A549 (cell line): ENCODE results near the gene ARAP3. TPM values are rescaled to one million over a fixed set of nuclear protein-coding genes. Genes with fewer than 3 reads are reported as not detected.

Source experiments
- ATAC-seq, 2 experiments: fragments of 200-7000 bp in 1 of 2; fragments of >200 bp in 1 of 2; cut with Nextera tagmentation in 1 of 2; cut with Tn5 transposase in 1 of 2; 3 replicates each; pipeline versions ENCODE4 v1.8.0 to v1.9.1; 2018 to 2020; ENCODE audit warnings: mild to moderate bottlenecking in 1 of 2, moderate library complexity in 1 of 2
- CTCF ChIA-PET: fragments of 300-600 bp; sonication (Branson Sonifier 250); formaldehyde crosslinking; extraction: SDS; loops from one replicate; lab custom pipeline; 2021; ENCODE audit warnings: antibody characterized with exemption, inconsistent platforms; lab: Yijun Ruan, JAX
- POLR2A ChIA-PET: fragments of 350-600 bp; formaldehyde crosslinking; extraction: SDS; loops from one replicate; lab custom pipeline; 2021; ENCODE audit warnings: antibody characterized with exemption, inconsistent platforms; lab: Yijun Ruan, JAX
- DNase-seq, 2 experiments: peaks; one replicate each; pipeline versions ENCODE4 v3.0.0 to v3.0.0-alpha.2; 2011 to 2016; ENCODE audit warnings: low read depth in 1 of 2, low spot score in 1 of 2
- FAIRE-seq: peaks from 2 replicates; lab custom pipeline; 2011; peaks lifted over from hg19 to GRCh38; lab: Jason Lieb, UNC
- H3K27ac ChIP-seq, 2 experiments: fragments of >200 bp; sonication (Bioruptor Twin); formaldehyde crosslinking; 3 replicates each; pipeline ENCODE4 v1.5.1; 2016 to 2017
- H3K4me1 ChIP-seq: fragments of >200 bp; sonication (Bioruptor Twin); formaldehyde crosslinking; 3 replicates; pipeline ENCODE4 v1.6.1; 2016
- H3K4me2 ChIP-seq: fragments of >200 bp; sonication (Bioruptor Twin); formaldehyde crosslinking; 3 replicates; pipeline ENCODE4 v1.6.1; 2016
- H3K4me3 ChIP-seq: fragments of >200 bp; sonication (Bioruptor Twin); formaldehyde crosslinking; 3 replicates; pipeline ENCODE4 v1.5.1; 2016
- H3K9me3 ChIP-seq: fragments of >200 bp; sonication (Bioruptor Twin); formaldehyde crosslinking; 3 replicates; pipeline ENCODE4 v1.6.1; 2016
- BHLHE40 ChIP-seq: IDR thresholded peaks from 2 replicates; pipeline ENCODE4 v1.6.1; 2012; ENCODE audit warnings: low read depth, low read length, inconsistent platforms
- EP300 ChIP-seq, 2 experiments: fragments of >200 bp; sonication (Bioruptor Twin); formaldehyde crosslinking; IDR thresholded peaks; 2 replicates in 1 of 2; 3 replicates in 1 of 2; pipeline ENCODE4 v1.6.1; 2016 to 2017
- FOSL2 ChIP-seq, 2 experiments: fragments of 450-650 bp in 1 of 2; fragments of >200 bp in 1 of 2; sonication (Bioruptor Twin) in 1 of 2; formaldehyde crosslinking; IDR thresholded peaks; 2 replicates each; pipeline versions ENCODE4 v1.5.0 to v1.6.1; 2016 to 2020; ENCODE audit warnings: mild to moderate bottlenecking in 1 of 2, moderate library complexity in 1 of 2
- HOXA7 ChIP-seq: fragments of 250-450 bp; sonication (Bioruptor Pico); IDR thresholded peaks from 2 replicates; pipeline ENCODE4 v1.5.0; 2020; ENCODE audit warnings: mild to moderate bottlenecking, moderate library complexity
- HOXB13 ChIP-seq: fragments of 250-450 bp; sonication (Bioruptor Pico); IDR thresholded peaks from 2 replicates; pipeline ENCODE4 v1.5.0; 2020; ENCODE audit warnings: low read depth, mild to moderate bottlenecking, moderate library complexity
- JUN ChIP-seq, 2 experiments: fragments of >200 bp; sonication (Bioruptor Twin); formaldehyde crosslinking; IDR thresholded peaks; 2 replicates in 1 of 2; 3 replicates in 1 of 2; pipeline ENCODE4 v1.6.1; 2016 to 2017
- MYC ChIP-seq: IDR thresholded peaks from 2 replicates; pipeline ENCODE4 v1.6.1; 2012; ENCODE audit warnings: mild to moderate bottlenecking, inconsistent platforms, low read length, improper control_type of control experiment, borderline replicate concordance
- NFE2L2 ChIP-seq: fragments of 150-350 bp; conservative IDR thresholded peaks from 2 replicates; pipeline ENCODE4 v1.6.1; 2014; ENCODE audit warnings: low read length
- NR3C1 ChIP-seq: fragments of >200 bp; sonication (Bioruptor Twin); formaldehyde crosslinking; IDR thresholded peaks from 3 replicates; pipeline ENCODE4 v1.6.1; 2017
- PHF8 ChIP-seq: fragments of 200-600 bp; sonication (generic); IDR thresholded peaks from 2 replicates; pipeline ENCODE4 v1.6.1; 2016; ENCODE audit warnings: low read depth, mild to moderate bottlenecking, antibody characterized with exemption, moderate library complexity, borderline replicate concordance
- POLR2A ChIP-seq: IDR thresholded peaks from 2 replicates; pipeline ENCODE4 v1.6.1; 2012; ENCODE audit warnings: mild to moderate bottlenecking, low read length
- RFX5 ChIP-seq: fragments of 450-650 bp; IDR thresholded peaks from 2 replicates; pipeline ENCODE4 v1.7.1; 2014; ENCODE audit warnings: antibody characterized with exemption, mild to moderate bottlenecking, moderate library complexity
- SREBF2 ChIP-seq: fragments of 450-650 bp; IDR thresholded peaks from 2 replicates; pipeline ENCODE4 v1.6.1; 2014; ENCODE audit warnings: mild to moderate bottlenecking, moderate library complexity
- TFCP2L1 ChIP-seq: fragments of 250-450 bp; sonication (Bioruptor Pico); IDR thresholded peaks from 2 replicates; pipeline ENCODE4 v1.5.0; 2021; ENCODE audit warnings: mild to moderate bottlenecking
- ZC3H11A ChIP-seq: fragments of 450-650 bp; IDR thresholded peaks from 2 replicates; pipeline ENCODE4 v1.6.1; 2014; ENCODE audit warnings: antibody characterized with exemption, mild to moderate bottlenecking
- ZSCAN20 ChIP-seq: fragments of 250-450 bp; sonication (Bioruptor Pico); IDR thresholded peaks from 2 replicates; pipeline ENCODE4 v1.8.0; 2022; ENCODE audit warnings: mild to moderate bottlenecking, moderate library complexity
- WGBS: methylation state at CpG from one replicate; pipeline ENCODE4 v1.1.6; 2017; ENCODE audit errors: missing lambda C conversion rate; 5-methylcytosine and 5-hydroxymethylcytosine counted together
- polyA plus RNA-seq, 4 experiments: library from polyadenylated mRNA; depleted of rRNA in 3 of 4; stranded (reverse); fragments of >200 nt; fragmentation: RNase III in 1 of 4; extraction: RNeasy Plus Mini Kit Qiagen cat#74134 plus additional on column Dnase treatment in 1 of 4; gene quantifications; 2 replicates in 3 of 4; 3 replicates in 1 of 4; pipeline ENCODE4 v1.2.3, GENCODE V29; 2011 to 2017
- TF ChIP-seq, protein P1 (sequence below): fragments of 200-600 bp; sonication (generic); IDR thresholded peaks from 2 replicates; pipeline ENCODE4 v1.6.1; 2016; ENCODE audit warnings: antibody characterized with exemption, mild to moderate bottlenecking, moderate library complexity
- TF ChIP-seq, protein P2 (sequence below): IDR thresholded peaks from 2 replicates; pipeline ENCODE4 v1.6.1; 2012; ENCODE audit warnings: low read depth, borderline replicate concordance
- TF ChIP-seq, protein P3 (sequence below): IDR thresholded peaks from 2 replicates; pipeline ENCODE4 v1.6.1; 2012
- TF ChIP-seq, protein P4 (sequence below): fragments of 250-450 bp; sonication (Bioruptor Pico); IDR thresholded peaks from 2 replicates; pipeline ENCODE4 v1.5.0; 2021; ENCODE audit warnings: mild to moderate bottlenecking, moderate library complexity, borderline replicate concordance
- TF ChIP-seq, protein P5 (sequence below): IDR thresholded peaks from 2 replicates; pipeline ENCODE4 v1.6.1; 2012

ARAP3 gene
- polyA plus RNA-seq, 2 of the 4 experiments (the other 2 are of a cell fraction), result 3.0 to 6.6 TPM

DNA sequence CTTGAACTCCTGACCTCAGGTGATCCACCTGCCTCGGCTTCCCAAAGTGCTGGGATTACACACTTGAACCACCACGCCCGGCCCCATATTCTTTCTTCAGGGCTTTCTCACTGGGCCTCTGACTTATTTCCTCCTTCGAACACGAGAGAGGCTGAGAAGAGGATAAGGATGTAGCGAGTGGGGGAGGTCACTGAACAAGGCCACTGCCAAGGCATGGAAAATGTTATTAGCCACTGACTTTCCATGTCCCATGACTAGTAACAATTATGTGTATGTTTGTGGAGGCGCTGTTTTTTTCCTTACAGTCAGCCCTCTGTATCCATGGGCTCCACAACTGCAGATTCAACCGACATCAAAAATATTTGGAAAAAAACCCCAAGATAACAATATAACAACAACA is 18.5 kb downstream of the ARAP3 start:
- no peak for FAIRE-seq
- CTCF ChIA-PET, result interaction anchor here (0.6 to 11.0 kb wide), 9 partner anchors 12 to 297 kb away, joined by 3 to 120 read pairs (median 5); partner anchors contain the start of genes ARAP3, FCHSD1 and PCDH1
- Histone ChIP-seq H3K4me3 (no peak overlapping the region), H3K9me3 (no peaks in the 10 kb centered on the region), H3K4me1 (peaks cover 4% of the 10 kb centered on the region; the same call in 1 of the 3 replicates), H3K4me2 (no peak overlapping the region)
- no peak for ATAC-seq
- POLR2A ChIA-PET, result no interaction called here
- TF ChIP-seq MYC (no peak), EP300 (IDR thresholded peaks at IDR 0.05) (no peak), HOXB13 (CRISPR knock-in tag) (no peak), PHF8 (no peak), FOSL2 (IDR thresholded peaks at IDR 0.05) (no peak), FOSL2 (CRISPR knock-in tag; IDR thresholded peaks at IDR 0.05) (no peak), NFE2L2 (no peak), ZC3H11A (no peak), ZSCAN20 (CRISPR knock-in tag) (no peak), RFX5 (no peak)
- TF ChIP-seq, protein P1, sequence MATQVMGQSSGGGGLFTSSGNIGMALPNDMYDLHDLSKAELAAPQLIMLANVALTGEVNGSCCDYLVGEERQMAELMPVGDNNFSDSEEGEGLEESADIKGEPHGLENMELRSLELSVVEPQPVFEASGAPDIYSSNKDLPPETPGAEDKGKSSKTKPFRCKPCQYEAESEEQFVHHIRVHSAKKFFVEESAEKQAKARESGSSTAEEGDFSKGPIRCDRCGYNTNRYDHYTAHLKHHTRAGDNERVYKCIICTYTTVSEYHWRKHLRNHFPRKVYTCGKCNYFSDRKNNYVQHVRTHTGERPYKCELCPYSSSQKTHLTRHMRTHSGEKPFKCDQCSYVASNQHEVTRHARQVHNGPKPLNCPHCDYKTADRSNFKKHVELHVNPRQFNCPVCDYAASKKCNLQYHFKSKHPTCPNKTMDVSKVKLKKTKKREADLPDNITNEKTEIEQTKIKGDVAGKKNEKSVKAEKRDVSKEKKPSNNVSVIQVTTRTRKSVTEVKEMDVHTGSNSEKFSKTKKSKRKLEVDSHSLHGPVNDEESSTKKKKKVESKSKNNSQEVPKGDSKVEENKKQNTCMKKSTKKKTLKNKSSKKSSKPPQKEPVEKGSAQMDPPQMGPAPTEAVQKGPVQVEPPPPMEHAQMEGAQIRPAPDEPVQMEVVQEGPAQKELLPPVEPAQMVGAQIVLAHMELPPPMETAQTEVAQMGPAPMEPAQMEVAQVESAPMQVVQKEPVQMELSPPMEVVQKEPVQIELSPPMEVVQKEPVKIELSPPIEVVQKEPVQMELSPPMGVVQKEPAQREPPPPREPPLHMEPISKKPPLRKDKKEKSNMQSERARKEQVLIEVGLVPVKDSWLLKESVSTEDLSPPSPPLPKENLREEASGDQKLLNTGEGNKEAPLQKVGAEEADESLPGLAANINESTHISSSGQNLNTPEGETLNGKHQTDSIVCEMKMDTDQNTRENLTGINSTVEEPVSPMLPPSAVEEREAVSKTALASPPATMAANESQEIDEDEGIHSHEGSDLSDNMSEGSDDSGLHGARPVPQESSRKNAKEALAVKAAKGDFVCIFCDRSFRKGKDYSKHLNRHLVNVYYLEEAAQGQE, result no peak
- TF ChIP-seq, protein P2, sequence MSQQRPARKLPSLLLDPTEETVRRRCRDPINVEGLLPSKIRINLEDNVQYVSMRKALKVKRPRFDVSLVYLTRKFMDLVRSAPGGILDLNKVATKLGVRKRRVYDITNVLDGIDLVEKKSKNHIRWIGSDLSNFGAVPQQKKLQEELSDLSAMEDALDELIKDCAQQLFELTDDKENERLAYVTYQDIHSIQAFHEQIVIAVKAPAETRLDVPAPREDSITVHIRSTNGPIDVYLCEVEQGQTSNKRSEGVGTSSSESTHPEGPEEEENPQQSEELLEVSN, result no peak
- TF ChIP-seq, all 56 proteins: peak for 0
- DNase-seq, result no peak
- WGBS, result 88% methylated on average over 8 of the region's 8 CpGs
- H3K27ac ChIP-seq, result no peak overlapping the region

DNA sequence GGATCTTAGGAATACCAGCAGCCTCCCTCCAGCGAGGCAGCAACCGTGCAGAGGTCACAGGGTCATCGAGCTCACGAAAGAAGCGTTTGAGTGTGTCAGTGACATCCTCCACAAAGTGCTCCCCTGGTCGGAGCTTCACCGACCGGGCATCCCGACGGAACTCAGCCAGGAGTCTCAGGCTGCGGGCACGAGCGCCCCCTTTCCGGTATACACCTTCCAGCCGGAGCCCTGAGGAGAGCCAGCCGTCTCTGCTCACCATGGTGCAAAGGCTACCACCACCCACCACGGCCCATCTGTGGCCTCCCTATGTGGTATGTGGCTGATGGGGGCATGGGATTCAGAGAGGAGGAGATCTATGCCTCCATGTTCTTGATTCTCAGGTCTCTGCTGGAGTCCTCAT is 20.0 kb downstream of the ARAP3 start:
- Histone ChIP-seq H3K4me1 (peaks cover 12% of the 10 kb centered on the region), H3K4me3 (no peak overlapping the region), H3K9me3 (no peaks in the 10 kb centered on the region), H3K4me2 (no peak overlapping the region), H3K27ac (no peak overlapping the region)
- DNase-seq (no peak), FAIRE-seq (no peak), ATAC-seq (no peak)
- CTCF ChIA-PET, result interaction anchor here (1.0 to 4.1 kb wide), 4 partner anchors 9 to 218 kb away, joined by 3 to 41 read pairs (median 4); partner anchors contain the start of gene ARAP3
- POLR2A ChIA-PET, result no interaction called here
- WGBS, result 85% methylated on average over 17 of the region's 17 CpGs
- TF ChIP-seq, protein P3, sequence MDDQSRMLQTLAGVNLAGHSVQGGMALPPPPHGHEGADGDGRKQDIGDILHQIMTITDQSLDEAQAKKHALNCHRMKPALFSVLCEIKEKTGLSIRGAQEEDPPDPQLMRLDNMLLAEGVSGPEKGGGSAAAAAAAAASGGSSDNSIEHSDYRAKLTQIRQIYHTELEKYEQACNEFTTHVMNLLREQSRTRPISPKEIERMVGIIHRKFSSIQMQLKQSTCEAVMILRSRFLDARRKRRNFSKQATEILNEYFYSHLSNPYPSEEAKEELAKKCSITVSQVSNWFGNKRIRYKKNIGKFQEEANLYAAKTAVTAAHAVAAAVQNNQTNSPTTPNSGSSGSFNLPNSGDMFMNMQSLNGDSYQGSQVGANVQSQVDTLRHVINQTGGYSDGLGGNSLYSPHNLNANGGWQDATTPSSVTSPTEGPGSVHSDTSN, result no peak
- TF ChIP-seq, protein P4, sequence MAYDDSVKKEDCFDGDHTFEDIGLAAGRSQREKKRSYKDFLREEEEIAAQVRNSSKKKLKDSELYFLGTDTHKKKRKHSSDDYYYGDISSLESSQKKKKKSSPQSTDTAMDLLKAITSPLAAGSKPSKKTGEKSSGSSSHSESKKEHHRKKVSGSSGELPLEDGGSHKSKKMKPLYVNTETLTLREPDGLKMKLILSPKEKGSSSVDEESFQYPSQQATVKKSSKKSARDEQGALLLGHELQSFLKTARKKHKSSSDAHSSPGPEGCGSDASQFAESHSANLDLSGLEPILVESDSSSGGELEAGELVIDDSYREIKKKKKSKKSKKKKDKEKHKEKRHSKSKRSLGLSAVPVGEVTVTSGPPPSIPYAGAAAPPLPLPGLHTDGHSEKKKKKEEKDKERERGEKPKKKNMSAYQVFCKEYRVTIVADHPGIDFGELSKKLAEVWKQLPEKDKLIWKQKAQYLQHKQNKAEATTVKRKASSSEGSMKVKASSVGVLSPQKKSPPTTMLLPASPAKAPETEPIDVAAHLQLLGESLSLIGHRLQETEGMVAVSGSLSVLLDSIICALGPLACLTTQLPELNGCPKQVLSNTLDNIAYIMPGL (CRISPR knock-in tag), result no peak
- TF ChIP-seq POLR2A, result no peak
- TF ChIP-seq BHLHE40, result no peak
- TF ChIP-seq TFCP2L1 (CRISPR knock-in tag), result no peak
- no peak for TF ChIP-seq SREBF2
- no peak for TF ChIP-seq NR3C1
- no peak for TF ChIP-seq ZC3H11A
- no peak for TF ChIP-seq JUN (IDR thresholded peaks at IDR 0.05)
- TF ChIP-seq, protein P5, sequence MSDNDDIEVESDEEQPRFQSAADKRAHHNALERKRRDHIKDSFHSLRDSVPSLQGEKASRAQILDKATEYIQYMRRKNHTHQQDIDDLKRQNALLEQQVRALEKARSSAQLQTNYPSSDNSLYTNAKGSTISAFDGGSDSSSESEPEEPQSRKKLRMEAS, result no peak
- TF ChIP-seq HOXA7 (CRISPR knock-in tag), result no peak
